Keratinocyte (primary cell): Measurements from ENCODE around the gene PLA2G2D. TPM values are rescaled to one million over a fixed set of nuclear protein-coding genes. Genes with fewer than 3 reads are reported as not detected.

ENCODE experiments used
- DNase-seq: peaks from one replicate; pipeline ENCODE4 v3.0.0-alpha.2; 2011; ENCODE audit warnings: low read depth, missing footprints, low spot score
- FAIRE-seq: peaks from 2 replicates; lab custom pipeline; 2011; peaks lifted over from hg19 to GRCh38; lab: Jason Lieb, UNC
- H2AFZ ChIP-seq: 2 replicates; pipeline ENCODE4 v1.6.0; 2012; ENCODE audit warnings: low read length, control low read depth, inconsistent platforms; ENCODE audit not compliant: control insufficient read depth
- H3K27ac ChIP-seq: 2 replicates; pipeline ENCODE4 v1.5.1; 2011; ENCODE audit warnings: low read length; ENCODE audit not compliant: control insufficient read depth, insufficient read depth
- H3K27me3 ChIP-seq: 3 replicates; pipeline ENCODE4 v1.6.0; 2011; ENCODE audit warnings: low read length; ENCODE audit not compliant: control insufficient read depth, insufficient read depth; ENCODE audit errors: extremely low read depth
- H3K36me3 ChIP-seq, 2 experiments: 2 replicates in 1 of 2; 3 replicates in 1 of 2; pipeline ENCODE4 v1.5.1; 2011; ENCODE audit warnings: low read length in 2 of 2, mild to moderate bottlenecking in 1 of 2; ENCODE audit not compliant: control insufficient read depth in 2 of 2, insufficient read depth in 2 of 2; ENCODE audit errors: extremely low read depth in 1 of 2
- H3K4me1 ChIP-seq: 3 replicates; pipeline ENCODE4 v1.5.1; 2011; ENCODE audit warnings: low read length; ENCODE audit not compliant: control insufficient read depth, insufficient read depth; ENCODE audit errors: extremely low read depth
- H3K4me2 ChIP-seq: 3 replicates; pipeline ENCODE4 v1.6.0; 2011; ENCODE audit warnings: low read depth, low read length; ENCODE audit not compliant: control insufficient read depth, insufficient read depth; ENCODE audit errors: extremely low read depth
- H3K4me3 ChIP-seq, 3 experiments: fragments of 200-600 bp in 1 of 3; sonication (generic) in 1 of 3; 2 replicates in 2 of 3; 3 replicates in 1 of 3; pipeline ENCODE4 v1.5.1; 2011 to 2016; ENCODE audit warnings: low read length in 3 of 3, mild to moderate bottlenecking in 3 of 3, control low read depth in 2 of 3, inconsistent platforms in 1 of 3, low read depth in 1 of 3, mixed read lengths in 1 of 3, mixed run types in 1 of 3, moderate library complexity in 1 of 3; ENCODE audit not compliant: control insufficient read depth in 2 of 3, insufficient read depth in 2 of 3; ENCODE audit errors: extremely low read depth in 1 of 3
- H3K79me2 ChIP-seq: 2 replicates; pipeline ENCODE4 v1.6.0; 2012; ENCODE audit warnings: low read length; ENCODE audit not compliant: control insufficient read depth, insufficient read depth
- H3K9ac ChIP-seq: 3 replicates; pipeline ENCODE4 v1.6.0; 2011; ENCODE audit warnings: low read length; ENCODE audit not compliant: control insufficient read depth, insufficient read depth; ENCODE audit errors: extremely low read depth
- H3K9me1 ChIP-seq: 3 replicates; pipeline ENCODE4 v1.6.0; 2011; ENCODE audit warnings: low read length; ENCODE audit not compliant: control insufficient read depth, insufficient read depth; ENCODE audit errors: extremely low read depth
- H3K9me3 ChIP-seq: 2 replicates; pipeline ENCODE4 v1.5.1; 2012; ENCODE audit warnings: low read depth, low read length; ENCODE audit not compliant: control insufficient read depth
- H4K20me1 ChIP-seq: 3 replicates; pipeline ENCODE4 v1.6.0; 2011; ENCODE audit warnings: low read length; ENCODE audit not compliant: control insufficient read depth, insufficient read depth; ENCODE audit errors: extremely low read depth
- EZH2 ChIP-seq: IDR thresholded peaks from one replicate; pipeline ENCODE4 v1.6.1; 2012; ENCODE audit warnings: inconsistent platforms, mild to moderate bottlenecking, low read length, moderate library complexity
- dilution Hi-C: fragments of 300-500 bp; cut with MboI; formaldehyde crosslinking; loops from one replicate; pipeline ENCODE4 v1.7.0; 2020; ENCODE audit warnings: low sequenced_read_pairs; ENCODE audit not compliant: extremely low pct_ligation_motif_present
- polyA plus RNA-seq, 5 experiments: library from polyadenylated mRNA; depleted of rRNA in 3 of 5; stranded (reverse) in 3 of 5; stranded (forward) in 1 of 5; unstranded in 1 of 5; fragments of >200 nt; gene quantifications; 1 replicate in 1 of 5; 2 replicates in 3 of 5; 3 replicates in 1 of 5; pipeline versions ENCODE4 v1.2.1 to v1.2.3, GENCODE V29; 2011 to 2012; ENCODE audit warnings: missing spikeins in 2 of 5, low read depth in 1 of 5, low replicate concordance in 1 of 5
- TF ChIP-seq, protein P1 (sequence below), 3 experiments: IDR thresholded peaks in 1 of 3; conservative IDR thresholded peaks in 1 of 3; optimal IDR thresholded peaks in 1 of 3; 2 replicates in 2 of 3; 3 replicates in 1 of 3; pipeline versions ENCODE3 to v1.5.1; 2011; ENCODE audit warnings: low read length in 3 of 3, mild to moderate bottlenecking in 3 of 3, moderate library complexity in 2 of 3, control low read depth in 1 of 3, inconsistent platforms in 1 of 3; ENCODE audit not compliant: insufficient read depth in 2 of 3; ENCODE audit errors: extremely low read depth in 1 of 3

Gene PLA2G2D
- polyA plus RNA-seq, 1 donor (not counting 4 experiments of a cell fraction or from before 2014, with no cell fraction given), result not detected

DNA sequence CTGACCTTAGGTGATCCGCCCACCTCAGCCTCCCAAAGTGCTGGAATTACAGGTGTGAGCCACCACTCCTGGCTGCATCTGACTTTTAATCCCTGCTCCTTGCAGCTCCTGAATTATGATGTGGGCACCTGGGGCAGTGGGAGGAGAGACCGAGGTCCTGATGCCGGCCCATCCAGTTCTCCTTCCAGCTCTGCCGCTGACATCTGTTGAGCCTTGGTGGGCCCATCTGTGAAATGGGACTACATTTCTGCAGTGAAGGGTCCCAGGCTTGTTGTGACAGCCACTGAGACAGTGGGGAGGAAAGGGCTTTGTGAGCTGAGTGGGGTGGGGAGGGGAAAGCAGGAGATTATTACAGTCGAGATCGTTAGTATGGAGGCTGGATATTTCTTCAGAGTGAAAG, 31.6 kb upstream of the PLA2G2D start:
- Histone ChIP-seq H3K36me3 (no peaks in the 10 kb centered on the region), H3K79me2 (no peaks in the 10 kb centered on the region), H3K9ac (no peak overlapping the region), H3K9me3 (no peaks in the 10 kb centered on the region), H3K4me3 (no peak overlapping the region), H3K4me2 (no peak overlapping the region), H3K27ac (no peak overlapping the region), H3K9me1 (no peaks in the 10 kb centered on the region), H2AFZ (no peak overlapping the region), H3K4me1 (peaks cover 8% of the 10 kb centered on the region), H3K27me3 (no peaks in the 10 kb centered on the region), H4K20me1 (no peaks in the 10 kb centered on the region)
- TF ChIP-seq, protein P1, sequence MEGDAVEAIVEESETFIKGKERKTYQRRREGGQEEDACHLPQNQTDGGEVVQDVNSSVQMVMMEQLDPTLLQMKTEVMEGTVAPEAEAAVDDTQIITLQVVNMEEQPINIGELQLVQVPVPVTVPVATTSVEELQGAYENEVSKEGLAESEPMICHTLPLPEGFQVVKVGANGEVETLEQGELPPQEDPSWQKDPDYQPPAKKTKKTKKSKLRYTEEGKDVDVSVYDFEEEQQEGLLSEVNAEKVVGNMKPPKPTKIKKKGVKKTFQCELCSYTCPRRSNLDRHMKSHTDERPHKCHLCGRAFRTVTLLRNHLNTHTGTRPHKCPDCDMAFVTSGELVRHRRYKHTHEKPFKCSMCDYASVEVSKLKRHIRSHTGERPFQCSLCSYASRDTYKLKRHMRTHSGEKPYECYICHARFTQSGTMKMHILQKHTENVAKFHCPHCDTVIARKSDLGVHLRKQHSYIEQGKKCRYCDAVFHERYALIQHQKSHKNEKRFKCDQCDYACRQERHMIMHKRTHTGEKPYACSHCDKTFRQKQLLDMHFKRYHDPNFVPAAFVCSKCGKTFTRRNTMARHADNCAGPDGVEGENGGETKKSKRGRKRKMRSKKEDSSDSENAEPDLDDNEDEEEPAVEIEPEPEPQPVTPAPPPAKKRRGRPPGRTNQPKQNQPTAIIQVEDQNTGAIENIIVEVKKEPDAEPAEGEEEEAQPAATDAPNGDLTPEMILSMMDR (optimal IDR thresholded peaks at IDR 0.05 in 1 of 3, IDR thresholded peaks at IDR 0.05 in 1 of 3, conservative IDR thresholded peaks at IDR 0.05 in 1 of 3; ENCODE audit: extremely low read depth in 1 of 3, insufficient read depth in 2 of 3, low read length in 3 of 3), result no peak
- TF ChIP-seq EZH2, result no peak
- no peak for FAIRE-seq
- dilution Hi-C loops, result no loop called here
- DNase-seq, result no peak

DNA sequence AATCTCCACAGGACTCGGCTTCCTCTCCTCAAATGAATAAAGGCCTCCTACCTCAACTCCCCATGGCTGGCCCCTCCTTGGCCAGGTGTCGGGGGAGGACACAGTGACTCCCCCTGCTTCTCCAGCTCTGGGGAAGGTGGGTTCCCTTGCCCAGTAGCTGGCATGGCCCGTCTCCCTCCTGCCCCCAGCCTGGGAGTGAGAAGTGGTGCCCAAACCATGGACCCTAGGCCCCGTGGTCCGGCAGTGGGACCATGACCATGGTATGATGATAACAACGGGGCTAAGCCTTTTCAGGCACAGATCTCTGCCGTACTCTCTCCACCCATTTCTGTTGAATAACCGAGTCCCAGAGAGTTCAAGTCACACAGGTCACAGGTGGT, 31.0 kb upstream of the PLA2G2D start:
- FAIRE-seq (no peak), DNase-seq (no peak)
- TF ChIP-seq, protein P1 (optimal IDR thresholded peaks at IDR 0.05 in 1 of 3, IDR thresholded peaks at IDR 0.05 in 1 of 3, conservative IDR thresholded peaks at IDR 0.05 in 1 of 3; ENCODE audit: extremely low read depth in 1 of 3, insufficient read depth in 2 of 3, low read length in 3 of 3), result no peak
- no peak for TF ChIP-seq EZH2
- Histone ChIP-seq H2AFZ (no peak overlapping the region), H3K9me1 (no peaks in the 10 kb centered on the region), H3K79me2 (no peaks in the 10 kb centered on the region), H3K4me3 (no peak overlapping the region), H3K4me1 (peaks cover 8% of the 10 kb centered on the region), H3K9me3 (no peaks in the 10 kb centered on the region), H3K4me2 (no peak overlapping the region), H3K27me3 (no peaks in the 10 kb centered on the region), H4K20me1 (no peaks in the 10 kb centered on the region), H3K27ac (no peak overlapping the region), H3K9ac (no peak overlapping the region), H3K36me3 (no peaks in the 10 kb centered on the region)
- dilution Hi-C loops, result no loop called here
